Mucosa of rectum (tissue), 2 donors: ENCODE measurements around the gene TRAF3.
"Not testable (repeated sequence)": the region's sequence is repeated elsewhere in the genome, so short reads cannot be mapped to it uniquely, and the experiment has no call there.

Experiments
- H3K27ac ChIP-seq, 2 donors: one replicate each; pipeline ENCODE4 v1.7.0; 2013; ENCODE audit warnings: inconsistent platforms in 2 of 2, low read depth in 2 of 2, low read length in 2 of 2
- H3K27me3 ChIP-seq, 2 donors: one replicate each; pipeline ENCODE4 v1.7.0; 2013; ENCODE audit warnings: low read length in 2 of 2; ENCODE audit not compliant: control insufficient read depth in 2 of 2, insufficient read depth in 2 of 2
- H3K36me3 ChIP-seq, 2 donors: one replicate each; pipeline ENCODE4 v1.7.0; 2013; ENCODE audit warnings: low read length in 2 of 2; ENCODE audit not compliant: control insufficient read depth in 2 of 2, insufficient read depth in 2 of 2
- H3K4me1 ChIP-seq, 2 donors: one replicate each; pipeline ENCODE4 v1.7.0; 2013; ENCODE audit warnings: low read length in 2 of 2, mild to moderate bottlenecking in 1 of 2; ENCODE audit not compliant: control insufficient read depth in 2 of 2, insufficient read depth in 2 of 2
- H3K4me3 ChIP-seq, 2 donors: one replicate each; pipeline ENCODE4 v1.7.0; 2013; ENCODE audit warnings: low read length in 2 of 2
- H3K9ac ChIP-seq, 2 donors: one replicate each; pipeline ENCODE4 v1.7.0; 2013; ENCODE audit warnings: low read length in 2 of 2, low read depth in 1 of 2, mild to moderate bottlenecking in 1 of 2
- H3K9me3 ChIP-seq, 2 donors: one replicate each; pipeline ENCODE4 v1.7.0; 2013; ENCODE audit warnings: low read length in 2 of 2; ENCODE audit not compliant: control insufficient read depth in 2 of 2
- donor health status: healthy.
- donor health status: Normal muscosa, but diverticular disease.

Gene TRAF3

GRCh38 chr14:102752239-102752847 lies 24.9 kb upstream of the TRAF3 start:
- Histone ChIP-seq H3K9ac (no peak overlapping the region), H3K36me3 (no peaks in the 10 kb centered on the region), H3K27me3 (no peaks in the 10 kb centered on the region), H3K27ac (no peak overlapping the region), H3K4me3 (no peak overlapping the region), H3K9me3 (no peaks in the 10 kb centered on the region), H3K4me1 (no peaks in the 10 kb centered on the region)

- H3K9me3 ChIP-seq: no peaks in the 10 kb centered on the region
- no peaks in the 10 kb centered on the region for H3K27me3 ChIP-seq
- H3K4me3 ChIP-seq: no peak overlapping the region
- H3K27ac ChIP-seq: no peak overlapping the region
- no peaks in the 10 kb centered on the region for H3K36me3 ChIP-seq
- no peak overlapping the region for H3K9ac ChIP-seq
- no peaks in the 10 kb centered on the region for H3K4me1 ChIP-seq
Observed at GRCh38 chr14:102754370-102755262, 22.6 kb upstream of the TRAF3 start.

DNA sequence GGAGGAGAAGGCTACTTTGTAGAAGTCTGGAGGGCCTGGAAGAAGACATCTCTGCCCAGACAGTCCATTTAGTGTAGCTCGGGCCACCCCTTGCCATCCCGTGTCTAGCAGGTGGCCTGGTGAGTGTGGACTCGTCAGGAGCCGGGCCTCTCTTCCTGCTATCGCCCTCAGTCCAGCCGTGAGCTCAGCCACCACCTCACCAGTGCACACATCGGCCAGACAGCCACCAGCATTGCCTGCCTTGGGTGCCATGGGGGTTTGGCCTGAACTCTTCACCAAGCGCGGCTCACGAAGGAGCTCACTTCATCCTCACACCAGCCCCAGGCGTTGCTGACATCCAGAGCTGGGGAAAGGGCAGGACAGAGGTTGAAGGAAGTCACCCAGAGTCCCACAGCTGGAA lies 19.6 kb upstream of the TRAF3 start:
- H3K4me1 ChIP-seq: no peaks in the 10 kb centered on the region
- H3K27ac ChIP-seq: no peak overlapping the region
- no peaks in the 10 kb centered on the region for H3K36me3 ChIP-seq
- no peaks in the 10 kb centered on the region for H3K9me3 ChIP-seq
- no peaks in the 10 kb centered on the region for H3K27me3 ChIP-seq
- no peak overlapping the region for H3K9ac ChIP-seq
- H3K4me3 ChIP-seq: no peak overlapping the region

- Histone ChIP-seq H3K4me3 (no peak overlapping the region), H3K36me3 (no peaks in the 10 kb centered on the region), H3K9me3 (no peaks in the 10 kb centered on the region), H3K27ac (no peak overlapping the region), H3K27me3 (no peaks in the 10 kb centered on the region), H3K4me1 (no peaks in the 10 kb centered on the region), H3K9ac (no peak overlapping the region)
Observed at GRCh38 chr14:102758087-102758486, 19.2 kb upstream of the TRAF3 start.

DNA sequence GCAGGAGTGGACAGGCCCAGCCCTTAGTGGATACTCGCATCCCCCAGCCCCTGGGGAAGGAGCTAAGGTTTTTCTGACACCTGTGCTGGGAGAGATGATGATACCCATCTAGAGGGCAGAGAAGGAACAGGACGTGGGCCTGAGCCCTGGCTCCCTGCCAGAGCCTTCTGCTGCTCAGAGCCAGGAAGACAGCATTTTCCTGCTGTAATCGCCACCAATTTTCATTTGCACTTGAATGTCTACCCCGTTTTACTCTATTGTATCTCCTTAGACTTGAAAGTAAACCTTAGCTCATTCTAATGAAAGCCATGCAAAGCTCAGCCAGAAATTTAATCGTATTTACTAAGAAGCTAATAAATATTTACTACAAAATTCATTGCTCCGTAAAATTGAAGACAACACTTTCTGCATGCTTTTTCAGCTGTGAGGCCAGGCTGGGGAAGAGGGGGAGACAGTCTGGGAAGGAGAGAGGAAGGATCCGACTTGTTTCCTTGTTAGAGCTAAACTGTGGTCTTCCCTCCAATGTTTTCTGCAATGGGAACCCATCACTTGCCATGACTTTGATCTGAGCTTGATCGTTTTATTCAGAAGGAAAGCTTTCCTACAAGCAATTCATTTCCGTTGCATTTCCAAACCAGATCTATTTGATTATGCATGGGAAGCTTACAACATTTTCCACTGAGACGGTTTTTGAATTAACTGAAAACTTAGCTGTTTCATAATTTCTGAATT lies 17.6 kb upstream of the TRAF3 start:
- no peak overlapping the region for H3K9ac ChIP-seq
- H3K4me3 ChIP-seq: no peak overlapping the region
- H3K9me3 ChIP-seq: no peaks in the 10 kb centered on the region
- H3K27ac ChIP-seq: no peak overlapping the region
- H3K27me3 ChIP-seq: no peaks in the 10 kb centered on the region
- no peaks in the 10 kb centered on the region for H3K36me3 ChIP-seq
- no peaks in the 10 kb centered on the region for H3K4me1 ChIP-seq

DNA sequence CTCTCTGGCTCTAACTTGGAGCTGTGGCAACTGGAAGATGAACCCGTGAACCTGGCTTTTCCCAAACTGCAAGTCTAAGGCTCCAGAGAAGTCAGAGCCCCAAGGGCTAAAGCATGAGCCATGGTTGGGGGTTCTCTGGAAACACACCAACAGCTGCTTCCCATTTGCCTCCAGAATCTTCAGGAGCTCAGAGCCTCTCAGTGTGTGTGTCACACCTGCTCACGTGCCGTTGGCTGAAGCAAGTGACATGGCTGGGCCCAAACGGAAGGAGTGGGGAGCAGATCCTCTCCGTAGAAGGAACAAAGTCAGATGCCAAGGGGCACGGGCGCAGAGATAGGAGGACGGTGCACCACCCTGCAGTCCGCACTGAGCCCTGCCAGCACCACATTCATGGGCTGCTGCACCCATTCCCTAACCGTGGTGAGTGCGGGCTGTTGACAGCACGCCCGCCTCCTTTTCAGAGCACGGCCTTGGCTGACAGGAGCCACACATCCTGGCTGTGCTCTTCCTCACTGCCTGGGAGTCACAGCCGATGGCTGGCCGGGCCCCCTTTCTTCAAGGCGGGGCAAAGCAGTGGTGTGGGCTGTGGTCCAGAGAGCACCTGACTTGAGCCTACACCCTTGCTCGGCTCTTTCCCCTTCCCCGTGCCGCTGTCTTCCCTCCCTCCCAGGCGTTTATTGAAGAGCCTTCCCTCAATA lies 16.6 kb upstream of the TRAF3 start:
- H3K4me1 ChIP-seq: no peaks in the 10 kb centered on the region
- H3K36me3 ChIP-seq: no peaks in the 10 kb centered on the region
- H3K4me3 ChIP-seq: no peak overlapping the region
- no peak overlapping the region for H3K27ac ChIP-seq
- H3K27me3 ChIP-seq: no peaks in the 10 kb centered on the region
- H3K9ac ChIP-seq: no peak overlapping the region
- H3K9me3 ChIP-seq: no peaks in the 10 kb centered on the region

DNA sequence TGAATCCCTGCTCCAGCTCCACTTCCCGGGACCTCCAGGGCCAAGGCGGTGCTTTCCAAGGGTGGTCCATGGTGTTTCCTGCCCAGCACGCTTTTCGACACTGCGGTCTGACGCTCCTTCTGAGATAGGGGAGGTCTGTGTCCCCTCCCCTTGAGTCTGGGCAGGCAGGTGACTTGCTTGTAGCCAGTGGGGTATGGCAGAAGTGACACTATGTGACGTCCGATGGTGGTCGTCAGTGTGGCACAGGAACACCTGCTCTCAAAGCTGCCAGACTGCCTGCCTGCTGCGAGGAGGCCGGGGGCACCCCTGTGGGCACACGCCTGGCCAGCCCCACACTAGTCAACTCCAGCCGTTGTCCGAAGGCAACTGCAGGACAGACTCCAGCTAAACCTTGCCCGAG lies 16.0 kb upstream of the TRAF3 start:
- Histone ChIP-seq H3K36me3 (no peaks in the 10 kb centered on the region), H3K4me1 (no peaks in the 10 kb centered on the region), H3K4me3 (no peak overlapping the region), H3K27ac (no peak overlapping the region), H3K9ac (no peak overlapping the region), H3K9me3 (no peaks in the 10 kb centered on the region), H3K27me3 (no peaks in the 10 kb centered on the region)

- Histone ChIP-seq H3K36me3 (no peaks in the 10 kb centered on the region), H3K9ac (no peak overlapping the region), H3K9me3 (no peaks in the 10 kb centered on the region), H3K4me1 (no peaks in the 10 kb centered on the region), H3K27me3 (no peaks in the 10 kb centered on the region), H3K4me3 (no peak overlapping the region), H3K27ac (no peak overlapping the region)
Observed at GRCh38 chr14:102764220-102764671, 13.0 kb upstream of the TRAF3 start.

GRCh38 chr14:102765770-102766169 lies 11.5 kb upstream of the TRAF3 start:
- not testable (repeated sequence) for H3K4me3 ChIP-seq, H3K36me3 ChIP-seq, H3K4me1 ChIP-seq, H3K27ac ChIP-seq, H3K9ac ChIP-seq, H3K9me3 ChIP-seq, H3K27me3 ChIP-seq
